Measurements from ENCODE around the gene AKR1C2. TPM values are rescaled to one million over a fixed set of nuclear protein-coding genes. Genes with fewer than 3 reads are reported as not detected.
"Not testable (repeated sequence)": the region's sequence is repeated elsewhere in the genome, so short reads cannot be mapped to it uniquely, and the experiment has no call there.

AKR1C2 gene
- total RNA-seq, 3 donors from 2014 or later = 0.32 to 0.52 TPM; not detected in 1

DNA sequence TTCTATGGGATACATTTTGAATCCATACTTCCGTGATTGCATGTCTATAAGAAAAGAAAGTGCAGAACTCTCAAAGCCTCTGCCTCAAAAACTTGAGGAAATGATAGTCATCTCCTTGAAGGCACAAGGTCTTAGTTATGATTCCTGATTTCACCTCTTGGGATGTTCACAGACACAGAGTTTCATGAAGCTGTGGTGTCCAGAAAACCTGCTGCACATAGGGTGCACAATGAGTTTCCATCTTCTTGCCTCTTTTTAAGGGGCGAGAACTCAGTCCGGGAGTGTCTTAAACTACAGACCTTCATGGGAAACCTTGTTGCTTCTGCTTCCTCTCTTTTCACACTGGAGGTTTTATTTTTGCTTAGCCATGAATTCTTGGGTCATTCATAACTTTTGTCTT is 36.5 kb downstream of the AKR1C2 start:
- not testable (repeated sequence) for ATAC-seq; H3K36me3 Mint-ChIP-seq (ENCODE audit: insufficient read depth); H3K9me3 Mint-ChIP-seq; DNase-seq; H3K4me3 Mint-ChIP-seq; H3K27me3 Mint-ChIP-seq (ENCODE audit: low read depth); H3K4me1 Mint-ChIP-seq (ENCODE audit: low read depth)

DNA sequence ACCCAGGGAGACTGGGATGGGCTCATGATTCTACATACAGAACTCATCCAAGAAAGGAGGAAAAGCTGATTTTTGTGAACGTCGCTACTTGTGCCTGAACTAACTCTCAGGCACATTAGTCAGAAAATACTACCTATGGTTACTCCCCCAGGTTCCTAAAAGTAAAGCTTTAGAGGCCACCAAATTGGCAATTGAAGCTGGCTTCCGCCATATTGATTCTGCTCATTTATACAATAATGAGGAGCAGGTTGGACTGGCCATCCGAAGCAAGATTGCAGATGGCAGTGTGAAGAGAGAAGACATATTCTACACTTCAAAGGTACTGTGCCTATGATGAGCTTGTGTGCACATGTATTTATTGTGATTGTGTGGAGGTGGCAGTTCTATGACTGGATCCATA is 37.9 kb downstream of the AKR1C2 start:
- ATAC-seq; DNase-seq; H3K4me1 Mint-ChIP-seq (ENCODE audit: low read depth); H3K27me3 Mint-ChIP-seq (ENCODE audit: low read depth); H3K36me3 Mint-ChIP-seq (ENCODE audit: insufficient read depth); H3K9me3 Mint-ChIP-seq; H3K4me3 Mint-ChIP-seq: not testable (repeated sequence)

DNA sequence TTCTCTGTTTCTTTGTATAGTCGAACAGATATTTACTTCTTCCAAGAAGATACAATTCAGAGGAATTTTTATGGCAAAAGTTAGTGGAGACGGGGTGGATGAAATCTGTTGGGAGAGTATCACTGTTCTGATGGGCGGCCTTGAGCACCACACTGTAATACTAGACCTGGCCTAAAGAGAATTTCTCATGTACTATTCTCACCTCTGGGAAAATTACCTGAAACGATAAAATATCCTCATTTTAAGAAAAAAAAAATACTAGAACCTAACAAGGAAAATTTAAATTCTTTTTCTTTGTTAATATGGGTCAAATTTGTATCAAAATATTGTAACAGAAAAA is 39.9 kb downstream of the AKR1C2 start:
- not testable (repeated sequence) for DNase-seq; H3K36me3 Mint-ChIP-seq (ENCODE audit: insufficient read depth); ATAC-seq; H3K27me3 Mint-ChIP-seq (ENCODE audit: low read depth); H3K4me3 Mint-ChIP-seq; H3K9me3 Mint-ChIP-seq; H3K4me1 Mint-ChIP-seq (ENCODE audit: low read depth)

DNA sequence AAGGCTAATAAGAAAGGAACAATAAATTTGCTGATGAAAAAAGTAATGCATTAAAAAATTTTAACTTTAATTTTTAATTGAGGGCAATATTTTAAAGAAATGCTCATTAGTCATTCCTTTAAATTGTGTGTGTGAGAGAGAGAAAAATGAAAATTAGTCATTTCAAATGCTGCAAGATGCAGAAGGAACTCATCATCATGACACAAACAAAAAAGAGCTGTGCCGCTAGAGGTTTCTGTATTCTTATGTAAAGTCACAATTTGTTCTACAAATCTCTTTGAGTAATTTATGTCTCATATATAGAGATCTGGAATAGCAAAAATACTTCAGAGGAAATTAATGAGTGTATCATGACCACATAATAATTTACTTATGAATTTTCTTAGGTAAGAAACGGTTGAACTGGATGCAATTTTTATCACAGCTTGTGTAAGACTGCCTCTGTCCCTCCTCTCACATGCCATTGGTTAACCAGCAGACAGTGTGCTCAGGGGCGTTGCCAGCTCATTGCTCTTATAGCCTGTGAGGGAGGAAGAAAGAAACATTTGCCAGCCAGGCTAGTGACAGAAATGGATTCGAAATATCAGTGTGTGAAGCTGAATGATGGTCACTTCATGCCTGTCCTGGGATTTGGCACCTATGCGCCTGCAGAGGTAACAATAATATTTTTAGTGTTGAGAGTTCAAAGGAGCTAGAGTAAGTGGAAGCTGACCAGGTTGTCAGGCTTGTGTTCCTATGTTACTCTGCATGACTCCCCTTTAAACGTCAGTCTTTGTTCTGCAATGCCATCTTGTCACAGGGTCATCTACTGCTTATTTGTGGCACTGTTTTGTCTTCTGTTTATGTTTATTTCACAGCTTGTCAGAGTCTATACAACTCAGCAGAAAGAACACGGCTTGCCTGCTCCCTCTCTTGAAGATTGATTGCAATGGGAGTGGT is 40.5 kb downstream of the AKR1C2 start, which contains the start of gene AKR1C1:
TSS of gene AKR1C1 (plus strand) at position 540 of the 939 bp plus-strand sequence. CDS start at position 570, 30 bp downstream.
- not testable (repeated sequence) for H3K4me3 Mint-ChIP-seq; H3K27me3 Mint-ChIP-seq (ENCODE audit: low read depth); ATAC-seq; H3K36me3 Mint-ChIP-seq (ENCODE audit: insufficient read depth); H3K4me1 Mint-ChIP-seq (ENCODE audit: low read depth); H3K9me3 Mint-ChIP-seq; DNase-seq

DNA sequence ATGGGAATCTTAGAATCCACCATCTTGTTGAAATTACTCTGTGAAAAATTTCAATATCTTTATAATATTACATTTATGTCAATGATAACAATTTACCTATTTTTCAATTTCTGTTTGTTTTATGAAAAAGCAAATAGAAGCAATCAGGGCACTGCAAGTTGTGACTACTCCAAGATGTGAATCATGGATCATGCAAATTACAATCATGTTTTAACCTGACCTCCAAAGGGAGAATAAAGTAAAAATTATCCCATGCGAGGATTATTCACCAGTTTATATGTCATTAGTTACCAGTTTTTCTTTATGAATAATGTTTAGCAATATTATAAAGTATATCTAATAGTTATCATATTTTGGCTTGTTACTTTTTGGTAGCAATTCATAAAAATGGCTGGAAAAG is 41.3 kb downstream of the AKR1C2 start:
- H3K9me3 Mint-ChIP-seq; H3K4me3 Mint-ChIP-seq; H3K4me1 Mint-ChIP-seq (ENCODE audit: low read depth); H3K27me3 Mint-ChIP-seq (ENCODE audit: low read depth); H3K36me3 Mint-ChIP-seq (ENCODE audit: insufficient read depth); ATAC-seq; DNase-seq: not testable (repeated sequence)

DNA sequence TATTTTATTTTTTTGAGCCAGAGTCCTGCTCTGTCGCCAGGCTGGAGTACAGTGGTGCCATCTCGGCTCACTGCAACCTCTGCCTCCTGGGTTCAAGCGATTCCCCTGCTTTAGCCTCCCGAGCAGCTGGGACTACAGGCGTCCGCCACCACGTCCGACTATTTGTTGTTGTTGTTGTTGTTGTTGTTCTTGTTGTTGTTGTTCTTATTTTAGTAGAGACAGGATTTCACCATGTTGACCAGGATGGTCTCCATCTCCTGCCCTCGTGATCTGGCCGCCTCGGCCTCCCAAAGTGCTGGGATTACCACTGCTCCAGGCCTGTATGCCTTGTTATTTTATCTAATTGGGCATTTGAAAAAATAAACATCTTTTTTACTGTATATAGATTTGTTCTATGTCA is 42.1 kb downstream of the AKR1C2 start:
- not testable (repeated sequence) for H3K4me3 Mint-ChIP-seq; ATAC-seq; DNase-seq; H3K4me1 Mint-ChIP-seq (ENCODE audit: low read depth); H3K36me3 Mint-ChIP-seq (ENCODE audit: insufficient read depth); H3K27me3 Mint-ChIP-seq (ENCODE audit: low read depth); H3K9me3 Mint-ChIP-seq

DNA sequence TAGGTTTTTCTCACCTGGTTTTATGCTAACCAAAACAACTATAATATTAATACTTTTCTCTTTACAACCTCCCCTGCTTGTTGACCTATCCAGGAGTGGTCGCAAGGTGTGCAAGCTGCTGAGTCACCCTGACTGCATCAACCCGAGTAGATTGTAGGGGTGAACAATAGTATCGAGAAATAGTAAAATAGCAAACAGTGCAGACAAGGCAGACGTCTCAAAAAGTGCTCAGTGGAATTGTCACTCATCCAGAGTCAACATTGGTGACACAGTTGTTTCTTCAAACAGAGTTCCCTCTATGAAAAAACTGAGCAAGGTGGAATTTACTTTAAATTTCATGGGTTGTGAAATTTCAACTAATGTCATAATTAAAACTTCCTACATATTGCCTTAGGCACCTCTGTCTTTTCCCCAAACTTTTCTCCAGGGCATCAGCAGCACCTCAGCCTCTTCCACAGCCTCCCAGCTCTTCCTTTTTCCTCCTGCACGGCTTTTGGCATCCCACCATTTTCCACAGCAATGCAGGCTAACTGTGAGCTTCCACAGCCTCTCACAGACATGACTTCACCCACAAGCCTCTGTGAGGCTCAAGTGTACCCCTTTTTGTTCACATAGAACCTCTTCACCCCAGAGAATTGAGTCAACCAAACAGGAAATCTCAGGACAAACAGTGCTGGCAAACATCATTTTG is 46.6 kb downstream of the AKR1C2 start:
- H3K9me3 Mint-ChIP-seq; H3K27me3 Mint-ChIP-seq (ENCODE audit: low read depth); H3K4me1 Mint-ChIP-seq (ENCODE audit: low read depth); DNase-seq; ATAC-seq; H3K36me3 Mint-ChIP-seq (ENCODE audit: insufficient read depth); H3K4me3 Mint-ChIP-seq: not testable (repeated sequence)

DNA sequence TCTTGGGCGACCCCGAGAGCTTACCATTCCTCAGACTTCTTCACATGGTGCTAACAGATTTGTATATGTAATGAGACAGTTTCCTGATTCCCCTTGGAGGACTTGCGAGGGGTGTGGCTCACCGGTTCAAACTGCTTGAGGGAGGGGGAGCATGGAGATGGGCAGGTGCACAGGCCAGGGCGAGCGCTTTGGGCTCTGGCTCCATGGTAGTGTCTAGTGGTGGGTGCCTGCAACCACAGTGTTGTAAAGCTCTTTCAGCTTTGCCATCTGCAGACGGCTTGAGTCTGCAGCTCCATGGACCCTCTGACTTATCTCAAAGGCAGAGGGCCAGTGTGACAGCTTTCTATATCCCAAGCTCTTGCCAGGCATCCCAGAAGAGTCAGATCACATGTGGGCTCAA is 47.6 kb downstream of the AKR1C2 start:
- not testable (repeated sequence) for H3K27me3 Mint-ChIP-seq (ENCODE audit: low read depth); H3K4me1 Mint-ChIP-seq (ENCODE audit: low read depth); H3K36me3 Mint-ChIP-seq (ENCODE audit: insufficient read depth)

DNA sequence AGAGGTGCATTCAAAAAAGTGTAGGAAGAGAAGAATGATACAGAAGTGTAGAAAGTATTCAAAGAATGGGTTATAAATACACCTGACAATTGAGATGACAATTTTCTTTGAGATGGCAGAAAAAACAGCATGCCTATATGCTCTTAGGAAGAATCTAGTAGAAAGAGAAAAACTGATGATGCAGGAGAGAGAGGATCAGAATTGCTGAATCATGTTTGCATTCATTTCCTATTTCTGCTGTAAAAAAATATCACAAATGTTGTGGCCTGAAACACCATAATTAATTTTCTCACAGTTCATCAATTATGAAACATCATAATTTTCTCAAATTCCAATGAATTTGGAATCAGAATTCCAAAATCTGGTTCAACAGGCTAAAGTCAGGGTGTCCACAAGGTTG is 50.3 kb downstream of the AKR1C2 start:
- no peak for ATAC-seq
- Mint-ChIP-seq H3K36me3 (ENCODE audit: insufficient read depth) (no peaks in the 10 kb centered on the region), H3K4me3 (no peak overlapping the region), H3K27me3 (ENCODE audit: low read depth) (no peaks in the 10 kb centered on the region), H3K4me1 (ENCODE audit: low read depth) (no peaks in the 10 kb centered on the region), H3K9me3 (no peaks in the 10 kb centered on the region)
- DNase-seq = no peak

More for the DNA sequence above, 47.6 kb downstream of the AKR1C2 start:
- H3K4me3 Mint-ChIP-seq, ATAC-seq, DNase-seq, H3K9me3 Mint-ChIP-seq: not testable (repeated sequence)

DNA sequence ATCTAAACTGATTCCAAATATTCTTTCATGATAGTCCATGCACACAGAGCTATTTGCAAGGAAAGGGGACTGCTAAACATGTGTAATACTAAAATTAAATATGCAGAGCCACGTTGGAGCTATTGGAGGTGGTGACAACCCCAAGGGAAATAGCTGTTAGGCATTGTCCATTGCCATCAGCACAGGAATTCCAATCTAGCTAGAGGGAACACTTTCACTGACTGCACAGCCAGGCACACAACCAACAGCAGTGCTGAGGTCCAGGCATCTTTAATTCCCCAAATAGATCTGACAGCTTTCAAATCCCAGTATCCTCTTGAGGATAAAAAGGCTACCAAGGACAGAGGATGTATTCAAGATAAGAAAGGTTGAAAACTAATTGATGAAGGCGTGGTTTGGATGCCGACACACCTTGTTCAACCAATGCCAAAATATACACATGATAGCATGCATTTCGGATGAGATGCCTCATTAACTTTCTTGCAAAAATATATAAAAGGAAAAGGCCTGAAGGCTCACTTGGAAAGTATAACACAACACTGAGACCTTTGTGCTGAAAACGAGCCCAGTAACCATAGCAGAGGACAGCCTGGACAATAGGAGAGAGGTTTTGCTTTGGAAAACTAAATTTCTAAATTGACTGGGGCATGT is 52.0 kb downstream of the AKR1C2 start:
- H3K9me3 Mint-ChIP-seq; H3K36me3 Mint-ChIP-seq (ENCODE audit: insufficient read depth); H3K27me3 Mint-ChIP-seq (ENCODE audit: low read depth); H3K4me3 Mint-ChIP-seq; H3K4me1 Mint-ChIP-seq (ENCODE audit: low read depth); ATAC-seq; DNase-seq: not testable (repeated sequence)

DNA sequence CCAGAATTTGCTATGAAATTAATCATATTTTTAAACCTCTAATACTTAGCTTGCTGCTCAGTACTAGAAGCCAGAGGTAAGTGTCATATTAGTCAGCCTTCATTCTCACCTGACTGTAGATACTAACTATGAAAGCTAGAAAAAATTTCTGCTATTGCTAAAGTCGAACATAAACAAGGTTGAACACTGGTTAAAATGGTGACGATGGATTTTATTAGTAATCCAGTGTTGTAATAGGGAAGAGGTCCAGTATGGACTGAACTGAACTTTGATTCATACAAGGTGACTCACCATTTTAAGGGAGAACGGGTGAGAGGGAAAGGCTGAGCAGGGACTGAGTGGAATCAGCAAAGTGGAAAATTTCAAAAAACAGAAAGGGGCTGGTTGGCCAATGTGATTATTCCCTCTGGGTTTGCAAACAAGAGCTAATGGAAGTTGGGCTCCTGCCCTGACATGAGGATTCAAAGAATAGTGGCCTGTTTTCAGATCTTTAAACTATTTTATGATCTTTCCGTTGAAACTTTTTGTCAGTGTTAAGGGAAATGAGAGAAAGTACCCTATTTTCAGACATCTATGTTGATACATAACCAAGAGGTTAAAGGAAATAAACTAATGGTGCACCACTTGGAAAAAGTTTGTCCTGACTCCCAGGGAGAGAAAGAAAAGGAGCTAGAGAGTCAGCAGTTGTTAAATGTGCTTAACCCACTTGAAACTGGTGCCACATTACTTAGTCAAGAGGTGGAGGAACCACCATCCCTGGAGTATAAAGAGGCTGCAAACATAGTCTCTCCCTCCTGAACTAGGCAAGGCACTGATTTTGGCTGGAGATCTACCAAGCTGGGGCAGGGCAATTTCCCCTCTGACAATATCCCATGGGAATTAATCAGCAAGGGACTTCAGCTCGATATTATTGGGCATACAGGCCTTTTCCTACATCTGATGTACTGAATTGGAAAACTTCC is 55.7 kb downstream of the AKR1C2 start:
- DNase-seq = no peak
- no peaks in the 10 kb centered on the region for H3K9me3 Mint-ChIP-seq
- H3K4me3 Mint-ChIP-seq = no peak overlapping the region
- no peaks in the 10 kb centered on the region for H3K27me3 Mint-ChIP-seq (ENCODE audit: low read depth)
- no peaks in the 10 kb centered on the region for H3K4me1 Mint-ChIP-seq (ENCODE audit: low read depth)
- ATAC-seq = no peak
- no peaks in the 10 kb centered on the region for H3K36me3 Mint-ChIP-seq (ENCODE audit: insufficient read depth)

DNA sequence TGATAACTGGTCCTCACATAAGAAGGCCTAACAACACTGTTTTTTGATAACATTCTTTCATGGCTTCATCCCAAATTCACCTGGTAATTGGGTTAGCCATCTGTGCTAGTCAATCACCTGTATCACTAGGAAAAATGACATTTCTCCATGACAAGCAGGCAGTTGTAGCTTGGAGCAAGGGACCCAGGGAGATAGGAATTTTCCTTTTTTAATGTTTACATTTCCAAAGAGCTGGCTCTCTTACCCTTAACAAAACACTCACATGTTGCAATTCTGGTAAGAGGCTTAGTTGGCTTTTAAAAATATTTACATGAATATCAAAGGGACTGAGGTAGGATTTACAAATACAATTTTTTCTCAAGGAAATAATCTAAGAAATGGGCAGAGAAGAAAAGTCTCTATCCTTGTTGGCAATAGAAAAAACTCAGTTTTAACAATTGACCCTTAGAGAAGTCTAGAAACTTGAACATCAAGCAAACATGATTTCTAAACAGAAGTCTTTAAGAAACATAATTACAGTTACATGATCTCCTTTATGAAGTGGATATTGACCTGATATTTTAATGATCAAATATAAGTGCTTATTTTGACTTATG is 56.5 kb downstream of the AKR1C2 start:
- no peaks in the 10 kb centered on the region for H3K36me3 Mint-ChIP-seq (ENCODE audit: insufficient read depth)
- ATAC-seq = no peak
- no peaks in the 10 kb centered on the region for H3K4me1 Mint-ChIP-seq (ENCODE audit: low read depth)

More for the DNA sequence above, 56.5 kb downstream of the AKR1C2 start:
- Mint-ChIP-seq H3K27me3 (ENCODE audit: low read depth) (no peaks in the 10 kb centered on the region), H3K9me3 (no peaks in the 10 kb centered on the region), H3K4me3 (no peak overlapping the region)
- DNase-seq = no peak

Data from activated T-cell treated with anti-CD3 and anti-CD28 coated beads, Interleukin-2, amount 50 U/mL, for 4 hours (primary cell).